Measurements from ENCODE around the gene LIN7B.

LIN7B gene

DNA sequence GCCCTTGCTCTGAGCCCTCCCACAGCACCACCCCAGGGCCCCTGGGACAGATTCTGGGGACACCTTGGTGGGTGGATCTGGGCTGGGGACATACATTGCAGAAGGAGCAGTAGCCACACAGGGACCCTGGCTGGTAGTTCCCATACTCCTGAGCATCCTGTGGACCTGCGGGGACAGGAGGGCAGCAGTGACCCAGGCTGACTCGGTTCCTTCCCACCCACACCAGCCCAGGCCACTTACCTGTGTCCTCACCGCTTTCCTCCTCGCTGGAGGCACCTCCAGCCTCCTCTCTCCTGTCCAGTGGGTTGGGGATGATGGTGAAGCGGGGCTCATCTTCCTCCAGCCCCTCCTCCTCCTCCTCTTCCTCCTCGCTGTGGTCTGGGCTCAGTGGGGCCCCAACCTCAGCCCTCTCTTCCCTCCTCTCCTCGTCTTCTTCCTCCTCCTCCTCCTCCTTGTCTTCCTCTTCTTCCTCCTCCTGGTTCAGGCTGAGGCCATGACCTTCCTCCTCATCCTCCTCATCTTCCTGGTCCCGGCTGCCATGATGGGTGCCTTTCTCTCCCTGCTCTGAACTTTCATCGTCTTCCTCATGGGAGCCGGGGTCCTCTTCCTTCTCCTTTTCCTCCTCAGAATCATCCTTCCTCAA, 39.1 kb downstream of the LIN7B start:
- no peak for DNase-seq
- in situ Hi-C loops (cut with HindIII; ENCODE audit: low pct_ligation_motif_present, low pct_unique_long_range_greater_than_20kb, low sequenced_read_pairs): no loop called here

DNA sequence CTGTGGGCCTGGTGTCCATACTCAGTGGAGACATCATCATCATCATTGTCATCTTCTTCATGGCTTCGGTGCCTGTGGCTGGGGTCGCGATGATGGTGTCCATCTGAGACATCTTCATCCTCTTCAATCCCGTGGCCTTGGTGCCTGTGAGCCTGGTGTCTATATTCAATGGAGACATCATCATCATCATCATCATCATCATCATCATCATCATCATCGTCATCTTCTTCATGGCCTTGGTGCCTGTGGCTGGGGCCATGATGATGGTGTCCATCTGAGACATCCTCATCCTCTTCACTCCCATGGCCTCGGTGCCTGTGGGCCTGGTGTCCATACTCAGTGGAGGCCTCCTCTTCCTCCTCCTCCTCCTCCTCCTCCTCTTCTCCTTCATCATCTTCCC, 40.1 kb downstream of the LIN7B start:
- in situ Hi-C loops (cut with HindIII; ENCODE audit: low pct_ligation_motif_present, low pct_unique_long_range_greater_than_20kb, low sequenced_read_pairs): no loop called here
- DNase-seq: no peak

DNA sequence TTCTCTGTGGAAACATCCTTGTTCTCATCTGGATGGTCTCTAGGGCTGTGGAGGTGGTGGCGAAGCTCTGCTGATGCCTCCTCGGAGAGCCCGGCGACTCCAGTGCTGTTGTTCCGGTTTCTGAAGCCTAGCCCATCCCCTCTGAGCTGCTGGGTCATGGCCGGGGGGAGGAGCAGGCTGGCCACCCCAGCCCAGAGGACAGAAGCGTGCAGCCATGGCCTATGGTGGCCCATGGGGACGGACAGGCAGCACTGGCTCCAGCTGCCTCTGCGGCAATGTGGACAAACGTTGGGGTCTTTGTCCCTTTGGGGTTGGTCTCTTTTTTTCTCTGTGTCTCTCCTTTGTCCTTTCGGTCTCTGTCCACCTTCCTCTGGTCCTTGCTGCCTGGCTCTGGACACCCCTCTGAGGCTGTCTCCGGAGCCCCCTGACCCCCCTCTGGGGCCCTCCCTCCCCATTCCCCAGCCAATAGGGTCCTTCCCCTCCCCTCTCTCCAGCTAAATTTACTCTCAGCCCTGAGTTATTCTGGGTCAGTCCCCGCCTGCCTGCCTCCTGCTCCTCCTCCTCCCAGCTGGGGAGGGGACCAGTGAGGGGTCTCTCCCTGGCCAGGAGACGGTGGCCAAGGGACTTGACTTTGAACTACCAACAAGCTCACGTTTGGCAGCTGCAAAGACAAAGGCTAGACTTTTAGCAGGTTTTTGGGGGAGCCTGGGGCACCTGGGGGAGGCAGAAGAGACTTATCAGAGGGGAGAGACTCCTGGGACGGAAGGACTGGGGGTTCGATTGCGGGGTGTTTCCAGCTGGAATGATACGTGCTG, 41.0 kb downstream of the LIN7B start, which contains the start of gene HRC:
Gene HRC (minus strand): TSS at position 392 of the 815 bp plus-strand sequence. CDS start 159 bp downstream, at position 233.
- DNase-seq: no peak
- in situ Hi-C loops (cut with HindIII; ENCODE audit: low pct_ligation_motif_present, low pct_unique_long_range_greater_than_20kb, low sequenced_read_pairs): no loop called here

DNA sequence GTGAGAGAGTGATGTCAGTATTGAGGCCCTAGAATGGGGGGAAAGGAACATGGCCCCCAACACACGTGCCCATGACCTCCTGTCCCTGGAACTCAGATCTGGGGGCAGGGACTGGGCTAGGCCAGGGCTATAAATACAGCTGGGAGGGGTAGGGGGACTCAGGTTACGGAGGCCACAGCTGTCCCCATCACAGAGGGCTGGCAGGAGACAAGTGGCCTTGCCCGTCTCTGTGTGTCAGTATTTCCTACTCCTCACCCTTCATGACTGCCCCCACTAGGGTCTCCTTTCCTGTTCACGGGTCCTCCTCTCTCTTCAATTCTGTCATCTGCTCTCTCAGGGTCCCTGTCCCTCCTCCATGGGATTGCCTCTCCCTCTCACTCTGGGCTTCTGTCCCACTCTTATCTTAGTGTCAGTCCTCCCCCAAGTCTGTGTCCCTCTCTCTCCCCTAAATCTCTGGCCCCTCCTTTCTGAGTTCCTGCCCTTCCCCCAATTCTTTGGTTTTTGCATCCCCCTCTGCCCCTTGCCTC, 41.7 kb downstream of the LIN7B start:
- DNase-seq: no peak
- in situ Hi-C loops (cut with HindIII; ENCODE audit: low pct_ligation_motif_present, low pct_unique_long_range_greater_than_20kb, low sequenced_read_pairs): no loop called here

DNA sequence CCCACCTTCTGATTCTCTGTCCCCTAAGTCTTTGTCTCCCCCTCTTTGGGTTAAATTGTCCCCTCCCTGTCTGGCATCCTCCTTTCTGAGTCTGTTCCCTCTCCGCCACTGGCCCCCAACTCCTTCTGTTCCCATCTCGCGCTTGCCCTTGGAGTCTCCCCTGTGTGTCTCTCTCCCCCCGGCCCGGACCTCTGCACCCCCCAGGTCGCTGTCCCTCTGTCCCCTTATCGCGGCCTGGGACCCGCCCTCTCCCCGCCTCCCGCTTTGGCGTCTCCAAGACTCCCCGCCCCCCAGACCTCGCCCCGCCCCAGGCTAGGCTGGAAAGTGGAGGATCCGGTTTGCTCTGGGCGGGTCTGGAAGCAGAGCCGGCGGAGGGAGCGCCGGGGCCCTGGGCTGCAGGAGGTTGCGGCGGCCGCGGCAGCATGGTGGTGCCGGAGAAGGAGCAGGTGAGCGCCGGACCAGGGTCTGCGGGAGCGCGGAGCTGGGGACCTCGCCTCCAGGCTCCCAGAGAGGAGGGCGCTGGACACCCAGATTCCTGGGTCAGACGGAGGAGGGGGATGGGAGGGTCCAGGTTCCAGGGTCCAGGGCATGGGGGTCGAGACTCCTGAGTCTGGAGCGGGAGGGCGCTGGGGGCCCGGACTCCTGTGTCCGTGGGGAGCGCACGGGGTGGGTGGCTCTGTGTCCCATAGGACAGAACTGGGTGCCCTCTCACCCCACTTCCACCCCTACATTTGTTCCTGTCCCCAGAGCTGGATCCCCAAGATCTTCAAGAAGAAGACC, 43.5 kb downstream of the LIN7B start, which contains the start of gene TRPM4:
Gene TRPM4 (plus strand): TSS at position 348 of the 780 bp plus-strand sequence. CDS start 75 bp downstream, at position 423.
- peak; percentile 80 for DNase-seq
- in situ Hi-C loops (cut with HindIII; ENCODE audit: low pct_ligation_motif_present, low pct_unique_long_range_greater_than_20kb, low sequenced_read_pairs): no loop called here

DNA sequence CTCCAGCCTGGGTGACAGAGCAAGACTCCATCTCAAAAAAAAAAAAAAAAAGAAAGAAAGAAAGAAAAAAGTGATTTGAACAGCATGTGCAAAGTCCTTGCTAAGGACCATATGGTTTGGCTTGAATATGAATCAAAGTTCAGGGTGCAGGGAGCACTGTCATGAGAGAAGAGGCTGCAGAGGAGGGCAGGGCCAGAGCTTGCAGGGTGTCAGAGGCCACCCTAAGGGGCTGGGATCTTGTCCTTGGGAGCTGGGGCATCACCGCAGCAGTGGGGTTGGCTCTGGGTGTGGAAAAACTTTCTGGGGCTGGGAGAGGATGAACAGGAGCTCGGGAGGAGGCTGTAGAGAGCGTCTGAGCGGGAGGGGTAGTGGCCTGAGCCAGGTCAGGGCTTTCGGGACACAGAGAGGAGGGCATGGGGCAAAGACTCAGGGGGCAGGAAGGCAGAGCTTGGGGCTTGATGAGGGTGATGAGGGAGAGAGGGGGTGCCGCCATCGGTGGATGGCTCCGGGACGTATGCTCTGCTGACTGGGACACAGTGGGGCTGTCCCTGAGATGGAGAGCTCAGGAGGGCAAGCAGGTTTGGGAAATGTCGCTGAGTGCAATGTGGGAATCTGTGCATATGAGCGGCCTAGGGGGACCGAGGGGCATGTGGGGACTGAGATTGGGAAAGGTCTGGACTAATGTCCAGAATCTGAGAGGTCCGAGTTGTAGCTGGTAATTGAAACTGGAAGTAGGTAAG, 46.5 kb downstream of the LIN7B start:
- in situ Hi-C loops (cut with HindIII; ENCODE audit: low pct_ligation_motif_present, low pct_unique_long_range_greater_than_20kb, low sequenced_read_pairs): no loop called here
- no peak for DNase-seq

DNA sequence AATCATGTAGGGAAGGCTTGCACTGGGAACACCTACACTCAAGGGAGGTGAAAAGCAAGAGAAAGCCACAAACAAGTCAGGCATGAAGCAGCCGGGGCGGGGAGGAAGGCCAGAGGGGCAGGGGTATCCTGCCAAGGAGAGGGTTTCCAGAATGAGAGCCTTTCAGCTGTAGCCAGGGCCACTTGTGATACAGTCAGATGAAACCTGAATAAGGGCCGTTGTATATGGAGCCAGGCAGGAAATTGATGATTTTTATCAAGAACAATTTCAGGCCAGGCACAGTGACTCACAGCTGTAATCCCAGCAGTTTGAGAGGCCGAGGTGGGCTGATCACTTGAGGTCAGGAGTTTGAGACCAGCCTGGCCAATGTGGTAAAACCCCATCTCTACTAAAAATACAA, 47.8 kb downstream of the LIN7B start:
- in situ Hi-C loops (cut with HindIII; ENCODE audit: low pct_ligation_motif_present, low pct_unique_long_range_greater_than_20kb, low sequenced_read_pairs): no loop called here
- DNase-seq: no peak

DNA sequence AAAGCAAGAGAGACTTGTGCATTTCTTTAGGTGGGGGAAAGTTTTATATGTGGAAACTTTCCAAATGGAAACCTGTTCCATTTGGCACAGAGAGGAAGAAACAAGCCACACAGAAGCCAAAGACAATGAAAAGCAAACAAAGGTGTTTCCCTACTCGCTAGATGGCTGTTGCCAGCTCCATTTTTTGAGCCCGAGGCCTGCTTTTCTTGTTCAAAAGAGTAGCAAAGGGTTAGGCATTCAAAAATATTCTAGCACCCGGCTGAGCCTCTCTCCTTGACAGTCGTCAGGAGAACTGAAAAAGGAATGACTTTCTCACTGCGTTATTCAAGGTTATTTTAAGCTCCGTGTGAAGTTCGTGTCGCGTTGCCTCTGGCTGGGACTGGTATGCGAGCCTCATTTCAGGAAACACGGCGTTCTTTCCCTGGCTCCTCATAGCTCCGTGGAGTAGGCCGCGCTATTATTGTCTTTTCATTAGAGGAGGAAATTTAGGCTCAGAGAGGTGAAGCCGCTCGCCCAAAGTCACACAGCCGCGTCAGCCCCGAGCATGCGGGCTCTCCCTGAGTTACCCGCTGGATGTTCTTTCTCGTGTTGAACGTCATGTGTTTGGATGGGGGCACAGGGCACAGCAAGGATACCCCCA, 51.1 kb downstream of the LIN7B start:
- DNase-seq: no peak
- in situ Hi-C loops (cut with HindIII; ENCODE audit: low pct_ligation_motif_present, low pct_unique_long_range_greater_than_20kb, low sequenced_read_pairs): no loop called here

DNA sequence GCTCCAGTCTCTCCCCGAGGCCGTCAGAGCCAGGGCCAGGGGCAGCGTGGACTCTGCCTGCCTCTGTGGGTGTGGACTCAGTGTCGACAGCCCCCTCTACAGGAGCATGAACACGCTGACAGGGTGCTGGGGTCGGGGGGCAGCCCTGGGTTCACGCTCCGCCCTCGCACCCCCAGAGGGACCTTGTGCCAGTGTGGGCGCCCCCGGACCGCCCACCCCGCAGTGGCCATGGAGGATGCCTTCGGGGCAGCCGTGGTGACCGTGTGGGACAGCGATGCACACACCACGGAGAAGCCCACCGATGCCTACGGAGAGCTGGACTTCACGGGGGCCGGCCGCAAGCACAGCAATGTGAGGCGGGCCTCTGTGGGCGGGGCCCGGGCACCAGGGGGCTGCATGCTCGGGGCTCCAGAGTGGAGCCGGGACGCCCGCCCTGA, 51.7 kb downstream of the LIN7B start:
- DNase-seq: no peak
- in situ Hi-C loops (cut with HindIII; ENCODE audit: low pct_ligation_motif_present, low pct_unique_long_range_greater_than_20kb, low sequenced_read_pairs): no loop called here

DNA sequence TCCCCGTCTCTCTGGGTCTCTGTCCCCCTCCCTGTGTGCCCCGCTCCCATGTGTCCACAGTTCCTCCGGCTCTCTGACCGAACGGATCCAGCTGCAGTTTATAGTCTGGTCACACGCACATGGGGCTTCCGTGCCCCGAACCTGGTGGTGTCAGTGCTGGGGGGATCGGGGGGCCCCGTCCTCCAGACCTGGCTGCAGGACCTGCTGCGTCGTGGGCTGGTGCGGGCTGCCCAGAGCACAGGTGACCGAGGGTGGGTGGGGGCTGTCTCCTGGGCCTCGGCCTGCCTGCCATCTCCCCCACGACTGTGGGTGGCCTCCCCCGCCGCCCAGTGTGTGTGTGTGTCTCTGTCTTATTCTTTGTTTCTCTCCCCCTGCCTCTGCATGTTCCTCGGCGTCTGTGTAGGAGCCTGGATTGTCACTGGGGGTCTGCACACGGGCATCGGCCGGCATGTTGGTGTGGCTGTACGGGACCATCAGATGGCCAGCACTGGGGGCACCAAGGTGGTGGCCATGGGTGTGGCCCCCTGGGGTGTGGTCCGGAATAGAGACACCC, 53.8 kb downstream of the LIN7B start:
- DNase-seq: no peak
- in situ Hi-C loops (cut with HindIII; ENCODE audit: low pct_ligation_motif_present, low pct_unique_long_range_greater_than_20kb, low sequenced_read_pairs): no loop called here

Measured in ACHN (cell line).